HCT116 (cell line): Measurements from ENCODE around the gene LRP1. TPM values are rescaled to one million over a fixed set of nuclear protein-coding genes. Genes with fewer than 3 reads are reported as not detected.

Experiments used
- ATAC-seq: fragments of 200-7000 bp; cut with Tn5 transposase; 2 replicates; pipeline ENCODE4 v1.9.1; 2020; ENCODE audit warnings: mild to moderate bottlenecking, moderate library complexity
- BruUV-seq: library from RNA; stranded (reverse); fragments of 400-500 nt; replicated peaks from 2 replicates; lab custom pipeline; 2021; lab: Mats Ljungman, UMichigan
- CTCF ChIA-PET: fragments of 300-600 bp; sonication (Branson Sonifier 250); formaldehyde crosslinking; loops from one replicate; lab custom pipeline; 2021; ENCODE audit warnings: antibody characterized with exemption; lab: Charles Lee
- POLR2A ChIA-PET: fragments of 300-600, 350-600 bp; sonication (Branson Sonifier 250); formaldehyde crosslinking; loops from one replicate; lab custom pipeline; 2021; ENCODE audit warnings: antibody characterized with exemption; lab: Charles Lee
- RAD21 ChIA-PET, 2 experiments: fragments of 300-600 bp; sonication (Branson Sonifier 250); formaldehyde crosslinking; loops; one replicate each; lab custom pipeline; 2023; ENCODE audit warnings: low total read pairs in 2 of 2; ENCODE audit not compliant: uncharacterized antibody in 2 of 2, unreplicated experiment in 2 of 2, low non-redundant PET in 1 of 2; lab: Charles Lee
- DNase-seq: peaks from one replicate; pipeline ENCODE4 v3.0.0-alpha.2; 2010; ENCODE audit warnings: low read depth, low spot score
- H2AFZ ChIP-seq: fragments of 200-600 bp; shearing (Covaris generic), sonication (generic); 2 replicates; pipeline ENCODE4 v1.6.1; 2017; ENCODE audit warnings: low read depth, mixed run types, mixed read lengths, antibody characterized with exemption, low read length; ENCODE audit not compliant: poor library complexity, severe bottlenecking
- H3K27ac ChIP-seq: 2 replicates; pipeline ENCODE4 v1.5.1; 2012; ENCODE audit warnings: low read depth, low read length
- H3K27me3 ChIP-seq: fragments of 200-600 bp; sonication (generic); 2 replicates; pipeline ENCODE4 v1.6.1; 2016; ENCODE audit warnings: mixed run types, low read length, mixed read lengths; ENCODE audit not compliant: insufficient read depth
- H3K36me3 ChIP-seq, 2 experiments: fragments of 200-500 bp in 1 of 2; fragments of 200-600 bp in 1 of 2; sonication (Bioruptor generic) in 1 of 2; sonication (generic) in 1 of 2; 2 replicates each; pipeline versions ENCODE4 v1.5.1 to v1.6.1; 2014 to 2016; ENCODE audit warnings: low read length in 2 of 2, inconsistent platforms in 1 of 2, mixed read lengths in 1 of 2, mixed run types in 1 of 2; ENCODE audit not compliant: insufficient read depth in 2 of 2, control insufficient read depth in 1 of 2
- H3K4me1 ChIP-seq, 2 experiments: fragments of 200-600 bp in 1 of 2; sonication (generic) in 1 of 2; 2 replicates each; pipeline versions ENCODE4 v1.5.1 to v1.6.1; 2012 to 2017; ENCODE audit warnings: low read length in 2 of 2, inconsistent platforms in 1 of 2, mild to moderate bottlenecking in 1 of 2, mixed read lengths in 1 of 2, mixed run types in 1 of 2, moderate library complexity in 1 of 2; ENCODE audit not compliant: insufficient read depth in 2 of 2, control insufficient read depth in 1 of 2
- H3K4me2 ChIP-seq: fragments of 200-600 bp; sonication (generic); 2 replicates; pipeline ENCODE4 v1.6.1; 2017; ENCODE audit warnings: mixed run types, low read length, mixed read lengths
- H3K4me3 ChIP-seq, 2 experiments: fragments of 200-600 bp in 1 of 2; sonication (generic) in 1 of 2; replicated peaks in 1 of 2; 2 replicates each; pipeline ENCODE4 v1.5.1; 2011 to 2016; ENCODE audit warnings: low read length in 2 of 2, control low read depth in 1 of 2, low read depth in 1 of 2, mild to moderate bottlenecking in 1 of 2, mixed read lengths in 1 of 2, mixed run types in 1 of 2
- H3K79me2 ChIP-seq: fragments of 200-600 bp; sonication (generic); 2 replicates; pipeline ENCODE4 v1.6.1; 2017; ENCODE audit warnings: mild to moderate bottlenecking, mixed run types, low read length, moderate library complexity, mixed read lengths; ENCODE audit not compliant: insufficient read depth
- H3K9ac ChIP-seq: fragments of 200-600 bp; sonication (generic); 2 replicates; pipeline ENCODE4 v1.6.1; 2016; ENCODE audit warnings: low read length, mixed read lengths
- H3K9me2 ChIP-seq: fragments of 200-600 bp; sonication (generic), shearing (Covaris generic); 2 replicates; pipeline ENCODE4 v1.6.1; 2017; ENCODE audit warnings: mixed run types, mild to moderate bottlenecking, moderate library complexity; ENCODE audit not compliant: insufficient read depth
- H3K9me3 ChIP-seq, 2 experiments: fragments of 200-500 bp in 1 of 2; fragments of 200-600 bp in 1 of 2; sonication (Bioruptor generic) in 1 of 2; sonication (generic) in 1 of 2; 2 replicates each; pipeline ENCODE4 v1.6.1; 2014 to 2017; ENCODE audit warnings: low read length in 2 of 2, mixed read lengths in 2 of 2, inconsistent platforms in 1 of 2, low read depth in 1 of 2, mild to moderate bottlenecking in 1 of 2, mixed run types in 1 of 2, moderate library complexity in 1 of 2; ENCODE audit not compliant: control insufficient read depth in 1 of 2, insufficient read depth in 1 of 2
- H4K20me1 ChIP-seq: fragments of 200-600 bp; sonication (generic), shearing (Covaris generic); 2 replicates; pipeline ENCODE4 v1.6.1; 2017; ENCODE audit warnings: mixed run types, mild to moderate bottlenecking, moderate library complexity; ENCODE audit not compliant: insufficient read depth
- CBX3 ChIP-seq: IDR thresholded peaks from 2 replicates; pipeline ENCODE4 v1.6.1; 2012; ENCODE audit warnings: low read depth
- CEBPB ChIP-seq: IDR thresholded peaks from 2 replicates; pipeline ENCODE4 v1.6.1; 2012; ENCODE audit warnings: low read depth
- EGR1 ChIP-seq: IDR thresholded peaks from 2 replicates; pipeline ENCODE4 v1.6.1; 2012; ENCODE audit warnings: low read depth
- EZH2 ChIP-seq: fragments of 200-600 bp; sonication (generic); IDR thresholded peaks from 2 replicates; pipeline ENCODE4 v1.6.1; 2017; ENCODE audit warnings: antibody characterized with exemption, mixed run types
- FOSL1 ChIP-seq: IDR thresholded peaks from 2 replicates; pipeline ENCODE4 v1.6.1; 2012; ENCODE audit warnings: low read depth
- POLR2A ChIP-seq: IDR thresholded peaks from 2 replicates; pipeline ENCODE4 v1.7.0; 2011; ENCODE audit warnings: borderline replicate concordance; ENCODE audit not compliant: insufficient read depth, insufficient read length; ENCODE audit errors: extremely low read depth
- POLR2AphosphoS5 ChIP-seq: IDR thresholded peaks from 2 replicates; pipeline ENCODE4 v1.6.1; 2011; ENCODE audit warnings: mild to moderate bottlenecking, low read depth, low read length, moderate library complexity
- RAD21 ChIP-seq: IDR thresholded peaks from 2 replicates; pipeline ENCODE4 v1.6.1; 2012; ENCODE audit warnings: low read depth, mild to moderate bottlenecking
- SIN3A ChIP-seq: IDR thresholded peaks from 2 replicates; pipeline ENCODE4 v1.6.1; 2012; ENCODE audit warnings: low read depth
- TCF7L2 ChIP-seq: IDR thresholded peaks from 2 replicates; pipeline ENCODE4 v1.7.0; 2011; ENCODE audit warnings: borderline replicate concordance, inconsistent platforms; ENCODE audit not compliant: insufficient read depth, insufficient read length; ENCODE audit errors: extremely low read depth
- intact Hi-C: fragments of 100-400 bp; cut with micrococcal nuclease; formaldehyde crosslinking; loops from 2 replicates; pipeline ENCODE4 v1.10.0; 2022
- total RNA-seq: library from RNA; stranded (reverse); gene quantifications from one replicate; pipeline ENCODE4 v1.2.1, GENCODE V29; 2021; ENCODE audit not compliant: unreplicated experiment
- TF ChIP-seq, protein P1 (sequence below): IDR thresholded peaks from 2 replicates; pipeline ENCODE4 v1.6.1; 2012; ENCODE audit warnings: low read depth
- TF ChIP-seq, protein P2 (sequence below): IDR thresholded peaks from 2 replicates; pipeline ENCODE4 v1.6.1; 2011; ENCODE audit warnings: mild to moderate bottlenecking, low read length, moderate library complexity; ENCODE audit not compliant: insufficient replicate concordance; ENCODE audit errors: extremely low read depth
- TF ChIP-seq, protein P3 (sequence below), 3 experiments: fragments of 200-600 bp in 1 of 3; sonication (generic) in 1 of 3; IDR thresholded peaks in 2 of 3; conservative IDR thresholded peaks in 1 of 3; 2 replicates each; pipeline ENCODE4 v1.5.1; 2012 to 2017; ENCODE audit warnings: low read depth in 2 of 3, low read length in 2 of 3, antibody characterized with exemption in 1 of 3, borderline replicate concordance in 1 of 3, control low read depth in 1 of 3, mild to moderate bottlenecking in 1 of 3, mixed read lengths in 1 of 3, mixed run types in 1 of 3, moderate library complexity in 1 of 3; ENCODE audit not compliant: insufficient read depth in 1 of 3

Gene LRP1
- total RNA-seq, 1 experiment from 2014 or later, result 12.0 TPM

DNA sequence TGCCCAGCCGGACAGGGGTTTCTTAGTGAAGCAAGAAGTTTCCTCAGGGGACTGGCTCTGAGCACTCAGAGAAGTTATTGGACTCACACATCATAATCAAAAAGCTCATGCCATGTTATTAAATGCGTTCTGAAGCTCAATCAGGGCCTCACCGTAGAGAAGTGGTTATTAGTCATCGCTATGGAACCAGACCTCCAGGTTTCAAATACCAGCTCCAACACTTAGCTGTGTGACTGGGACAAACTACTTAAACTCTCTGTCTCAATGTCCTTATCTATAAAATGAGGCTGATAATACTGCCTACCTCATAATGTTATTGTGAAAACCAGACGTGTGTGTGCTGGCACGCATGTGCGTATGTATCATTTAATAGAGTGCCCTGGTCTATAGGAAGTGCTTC lies 24.4 kb upstream of the LRP1 start:
- ATAC-seq (no peak), DNase-seq (no peak)
- TF ChIP-seq CEBPB, result no peak
- no peak for TF ChIP-seq RAD21
- TF ChIP-seq, protein P1, sequence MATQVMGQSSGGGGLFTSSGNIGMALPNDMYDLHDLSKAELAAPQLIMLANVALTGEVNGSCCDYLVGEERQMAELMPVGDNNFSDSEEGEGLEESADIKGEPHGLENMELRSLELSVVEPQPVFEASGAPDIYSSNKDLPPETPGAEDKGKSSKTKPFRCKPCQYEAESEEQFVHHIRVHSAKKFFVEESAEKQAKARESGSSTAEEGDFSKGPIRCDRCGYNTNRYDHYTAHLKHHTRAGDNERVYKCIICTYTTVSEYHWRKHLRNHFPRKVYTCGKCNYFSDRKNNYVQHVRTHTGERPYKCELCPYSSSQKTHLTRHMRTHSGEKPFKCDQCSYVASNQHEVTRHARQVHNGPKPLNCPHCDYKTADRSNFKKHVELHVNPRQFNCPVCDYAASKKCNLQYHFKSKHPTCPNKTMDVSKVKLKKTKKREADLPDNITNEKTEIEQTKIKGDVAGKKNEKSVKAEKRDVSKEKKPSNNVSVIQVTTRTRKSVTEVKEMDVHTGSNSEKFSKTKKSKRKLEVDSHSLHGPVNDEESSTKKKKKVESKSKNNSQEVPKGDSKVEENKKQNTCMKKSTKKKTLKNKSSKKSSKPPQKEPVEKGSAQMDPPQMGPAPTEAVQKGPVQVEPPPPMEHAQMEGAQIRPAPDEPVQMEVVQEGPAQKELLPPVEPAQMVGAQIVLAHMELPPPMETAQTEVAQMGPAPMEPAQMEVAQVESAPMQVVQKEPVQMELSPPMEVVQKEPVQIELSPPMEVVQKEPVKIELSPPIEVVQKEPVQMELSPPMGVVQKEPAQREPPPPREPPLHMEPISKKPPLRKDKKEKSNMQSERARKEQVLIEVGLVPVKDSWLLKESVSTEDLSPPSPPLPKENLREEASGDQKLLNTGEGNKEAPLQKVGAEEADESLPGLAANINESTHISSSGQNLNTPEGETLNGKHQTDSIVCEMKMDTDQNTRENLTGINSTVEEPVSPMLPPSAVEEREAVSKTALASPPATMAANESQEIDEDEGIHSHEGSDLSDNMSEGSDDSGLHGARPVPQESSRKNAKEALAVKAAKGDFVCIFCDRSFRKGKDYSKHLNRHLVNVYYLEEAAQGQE, result no peak
- TF ChIP-seq, protein P2, sequence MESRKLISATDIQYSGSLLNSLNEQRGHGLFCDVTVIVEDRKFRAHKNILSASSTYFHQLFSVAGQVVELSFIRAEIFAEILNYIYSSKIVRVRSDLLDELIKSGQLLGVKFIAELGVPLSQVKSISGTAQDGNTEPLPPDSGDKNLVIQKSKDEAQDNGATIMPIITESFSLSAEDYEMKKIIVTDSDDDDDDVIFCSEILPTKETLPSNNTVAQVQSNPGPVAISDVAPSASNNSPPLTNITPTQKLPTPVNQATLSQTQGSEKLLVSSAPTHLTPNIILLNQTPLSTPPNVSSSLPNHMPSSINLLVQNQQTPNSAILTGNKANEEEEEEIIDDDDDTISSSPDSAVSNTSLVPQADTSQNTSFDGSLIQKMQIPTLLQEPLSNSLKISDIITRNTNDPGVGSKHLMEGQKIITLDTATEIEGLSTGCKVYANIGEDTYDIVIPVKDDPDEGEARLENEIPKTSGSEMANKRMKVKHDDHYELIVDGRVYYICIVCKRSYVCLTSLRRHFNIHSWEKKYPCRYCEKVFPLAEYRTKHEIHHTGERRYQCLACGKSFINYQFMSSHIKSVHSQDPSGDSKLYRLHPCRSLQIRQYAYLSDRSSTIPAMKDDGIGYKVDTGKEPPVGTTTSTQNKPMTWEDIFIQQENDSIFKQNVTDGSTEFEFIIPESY, result no peak
- no peak for TF ChIP-seq TCF7L2
- no peak for TF ChIP-seq CBX3
- TF ChIP-seq EZH2, result no peak
- no peak for TF ChIP-seq POLR2A
- TF ChIP-seq, protein P3, sequence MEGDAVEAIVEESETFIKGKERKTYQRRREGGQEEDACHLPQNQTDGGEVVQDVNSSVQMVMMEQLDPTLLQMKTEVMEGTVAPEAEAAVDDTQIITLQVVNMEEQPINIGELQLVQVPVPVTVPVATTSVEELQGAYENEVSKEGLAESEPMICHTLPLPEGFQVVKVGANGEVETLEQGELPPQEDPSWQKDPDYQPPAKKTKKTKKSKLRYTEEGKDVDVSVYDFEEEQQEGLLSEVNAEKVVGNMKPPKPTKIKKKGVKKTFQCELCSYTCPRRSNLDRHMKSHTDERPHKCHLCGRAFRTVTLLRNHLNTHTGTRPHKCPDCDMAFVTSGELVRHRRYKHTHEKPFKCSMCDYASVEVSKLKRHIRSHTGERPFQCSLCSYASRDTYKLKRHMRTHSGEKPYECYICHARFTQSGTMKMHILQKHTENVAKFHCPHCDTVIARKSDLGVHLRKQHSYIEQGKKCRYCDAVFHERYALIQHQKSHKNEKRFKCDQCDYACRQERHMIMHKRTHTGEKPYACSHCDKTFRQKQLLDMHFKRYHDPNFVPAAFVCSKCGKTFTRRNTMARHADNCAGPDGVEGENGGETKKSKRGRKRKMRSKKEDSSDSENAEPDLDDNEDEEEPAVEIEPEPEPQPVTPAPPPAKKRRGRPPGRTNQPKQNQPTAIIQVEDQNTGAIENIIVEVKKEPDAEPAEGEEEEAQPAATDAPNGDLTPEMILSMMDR (IDR thresholded peaks at IDR 0.05 in 2 of 3, conservative IDR thresholded peaks at IDR 0.05 in 1 of 3; ENCODE audit: borderline replicate concordance in 1 of 3, insufficient read depth in 1 of 3, low read depth in 2 of 3, low read length in 2 of 3), result no peak
- TF ChIP-seq SIN3A, result no peak
- TF ChIP-seq EGR1, result no peak
- TF ChIP-seq FOSL1, result no peak
- no peak for TF ChIP-seq POLR2AphosphoS5
- POLR2A ChIA-PET, result no interaction called here
- Histone ChIP-seq H3K4me2 (no peak overlapping the region), H3K36me3 (peaks cover 0 to 8% of the 10 kb centered on the region in 2 experiments; a peak in 1 of 4 replicates), H3K9me3 (no peaks in the 10 kb centered on the region), H3K27ac (no peak overlapping the region), H3K79me2 (no peaks in the 10 kb centered on the region), H3K4me3 (no peak overlapping the region), H2AFZ (no peak overlapping the region), H3K4me1 (peaks cover 11 to 21% of the 10 kb centered on the region in 2 experiments), H3K27me3 (no peaks in the 10 kb centered on the region), H3K9me2 (no peaks in the 10 kb centered on the region), H4K20me1 (no peaks in the 10 kb centered on the region), H3K9ac (no peak overlapping the region)
- CTCF ChIA-PET, result interaction anchor here (1.1 to 1.6 kb wide), 3 partner anchors 8 to 34 kb away, joined by 3 to 6 read pairs (median 4); no protein-coding TSS in a partner anchor
- intact Hi-C loops, result no loop called here
- no TSS peak for BruUV-seq
- RAD21 ChIA-PET, result no interaction called here
